ENCODE measurements around the gene PLXNA4.

Gene PLXNA4

DNA sequence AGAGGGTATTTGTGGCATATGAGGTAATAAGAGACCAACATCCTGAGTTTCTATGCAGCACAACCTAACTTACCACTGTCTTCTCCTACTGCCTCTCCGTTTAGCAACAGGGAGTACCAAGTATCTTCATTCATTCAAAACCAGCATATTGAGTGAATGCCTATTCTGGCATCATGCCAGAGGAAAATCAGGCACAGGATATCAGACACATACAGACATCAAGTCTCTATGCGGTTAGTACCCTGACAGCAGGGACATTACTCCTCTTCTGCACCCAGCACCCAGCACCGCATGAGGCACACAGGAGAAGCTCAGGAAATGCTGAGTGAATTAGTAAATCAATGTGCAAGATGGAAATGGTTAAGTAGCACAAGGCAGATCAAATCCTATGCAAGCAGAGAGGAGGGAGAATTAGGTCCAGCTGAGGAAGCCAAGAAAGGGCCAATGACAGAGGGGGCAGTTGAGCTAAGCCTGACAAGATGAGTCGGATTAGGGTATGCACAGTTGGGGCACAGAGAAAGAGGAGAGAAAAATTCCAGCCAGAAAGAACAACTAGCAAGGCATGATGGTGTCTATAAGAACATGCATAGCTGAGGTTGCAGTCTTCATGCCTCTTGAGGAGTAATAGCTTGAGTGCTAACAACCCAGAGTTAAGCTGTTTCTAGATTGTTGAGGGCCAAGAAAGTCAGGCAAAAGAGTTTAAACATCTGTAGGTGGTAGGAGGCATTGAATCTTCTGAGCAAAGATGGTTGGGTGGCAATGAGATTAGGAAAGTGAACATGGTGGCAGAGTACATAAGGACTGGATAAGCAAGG, 146.0 kb downstream of the PLXNA4 start:
- Histone ChIP-seq H3K9me3 (no peaks in the 10 kb centered on the region), H3K4me1 (no peaks in the 10 kb centered on the region), H3K36me3 (replicated peaks) (no peaks in the 10 kb centered on the region), H3K4me3 (no peak overlapping the region), H3K27me3 (ENCODE audit: low read depth) (no peaks in the 10 kb centered on the region)
- DNase-seq (ENCODE audit: low spot score in 2 of 2) = no peak
- in situ Hi-C loops (cut with MboI; ENCODE audit: low sequenced_read_pairs) = no loop called here

DNA sequence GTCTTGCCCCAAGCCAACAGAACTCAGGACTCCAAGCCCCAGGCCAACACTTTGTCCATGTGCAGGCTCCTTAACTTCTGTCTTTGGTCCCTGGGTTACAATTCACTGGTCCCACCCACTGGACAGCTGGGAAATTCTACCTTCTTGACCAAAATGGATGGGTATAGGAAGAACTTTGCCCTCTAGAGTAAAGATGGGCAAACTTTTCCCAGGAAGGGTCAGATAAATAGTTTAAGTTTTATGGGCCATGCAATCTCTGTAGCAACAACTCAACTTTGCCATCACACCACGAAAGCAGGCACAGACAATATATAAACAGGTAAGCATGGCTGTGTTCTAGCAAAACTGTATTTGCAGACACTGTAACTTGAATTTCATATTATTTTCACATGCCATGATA, 147.1 kb downstream of the PLXNA4 start:
- Histone ChIP-seq H3K4me3 (no peak overlapping the region), H3K4me1 (no peaks in the 10 kb centered on the region), H3K36me3 (replicated peaks) (no peaks in the 10 kb centered on the region), H3K9me3 (no peaks in the 10 kb centered on the region), H3K27me3 (ENCODE audit: low read depth) (no peaks in the 10 kb centered on the region)
- no peak for DNase-seq (ENCODE audit: low spot score in 2 of 2)
- in situ Hi-C loops (cut with MboI; ENCODE audit: low sequenced_read_pairs) = no loop called here

DNA sequence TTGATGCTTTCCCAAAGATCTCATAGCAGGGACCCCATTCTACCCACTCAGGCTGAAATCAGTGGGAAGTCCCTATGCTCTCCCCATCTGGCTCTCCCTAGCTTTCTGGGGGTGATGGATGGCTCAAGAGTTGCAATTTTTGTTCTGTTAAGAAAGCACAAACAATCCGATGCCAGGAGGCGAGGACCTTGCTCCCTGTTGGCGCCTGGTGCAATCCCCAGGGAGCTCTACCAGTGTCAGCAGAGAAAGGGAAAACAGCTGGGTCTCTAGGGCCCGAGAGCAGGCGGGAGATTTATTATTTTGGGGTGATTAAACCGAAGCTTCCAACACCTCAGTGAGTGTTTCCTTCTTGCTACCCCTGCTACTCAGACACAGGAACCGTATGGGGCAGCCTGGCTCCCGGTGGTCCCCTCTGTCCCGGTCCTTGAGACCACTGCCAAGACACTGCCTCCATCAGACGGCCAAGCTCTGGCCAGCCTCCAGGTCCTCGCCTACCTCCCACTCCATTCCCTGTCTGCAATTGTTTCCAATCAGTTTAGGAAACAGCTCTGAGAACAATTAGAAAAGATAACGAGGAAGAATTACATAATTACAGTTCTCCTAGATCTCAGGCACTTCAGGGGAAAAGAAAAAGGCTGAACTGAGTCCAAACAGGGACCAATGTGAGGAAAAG, 147.9 kb downstream of the PLXNA4 start:
- no peaks in the 10 kb centered on the region for H3K27me3 ChIP-seq (ENCODE audit: low read depth)
- no peak for DNase-seq (ENCODE audit: low spot score in 2 of 2)
- H3K9me3 ChIP-seq = no peaks in the 10 kb centered on the region
- no peaks in the 10 kb centered on the region for H3K36me3 ChIP-seq (replicated peaks)
- in situ Hi-C loops (cut with MboI; ENCODE audit: low sequenced_read_pairs) = no loop called here
- no peak overlapping the region for H3K4me3 ChIP-seq
- no peaks in the 10 kb centered on the region for H3K4me1 ChIP-seq

DNA sequence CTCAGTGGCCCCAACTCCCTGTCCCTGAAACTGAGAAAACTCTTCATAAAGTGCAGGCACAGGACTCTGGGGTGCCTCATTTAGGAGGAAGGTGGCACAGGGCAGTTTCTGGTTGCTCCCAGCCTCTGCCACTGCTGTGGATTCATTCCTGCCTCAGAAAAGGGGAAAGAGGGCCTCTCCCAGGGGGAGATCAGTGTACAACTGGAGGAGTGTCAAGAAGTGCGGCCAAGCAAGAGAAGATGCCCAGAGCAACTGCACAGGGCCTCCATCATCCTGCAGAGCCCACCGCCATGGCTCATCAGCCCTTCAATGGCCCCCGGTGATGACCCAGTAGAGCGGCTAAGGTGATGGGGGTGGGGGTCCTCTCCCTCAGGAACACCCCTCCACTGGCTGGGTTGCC, 150.3 kb downstream of the PLXNA4 start:
- no peak for DNase-seq (ENCODE audit: low spot score in 2 of 2)
- Histone ChIP-seq H3K36me3 (replicated peaks) (no peaks in the 10 kb centered on the region), H3K9me3 (no peaks in the 10 kb centered on the region), H3K4me3 (no peak overlapping the region), H3K4me1 (no peaks in the 10 kb centered on the region), H3K27me3 (ENCODE audit: low read depth) (no peaks in the 10 kb centered on the region)
- in situ Hi-C loops (cut with MboI; ENCODE audit: low sequenced_read_pairs) = no loop called here

DNA sequence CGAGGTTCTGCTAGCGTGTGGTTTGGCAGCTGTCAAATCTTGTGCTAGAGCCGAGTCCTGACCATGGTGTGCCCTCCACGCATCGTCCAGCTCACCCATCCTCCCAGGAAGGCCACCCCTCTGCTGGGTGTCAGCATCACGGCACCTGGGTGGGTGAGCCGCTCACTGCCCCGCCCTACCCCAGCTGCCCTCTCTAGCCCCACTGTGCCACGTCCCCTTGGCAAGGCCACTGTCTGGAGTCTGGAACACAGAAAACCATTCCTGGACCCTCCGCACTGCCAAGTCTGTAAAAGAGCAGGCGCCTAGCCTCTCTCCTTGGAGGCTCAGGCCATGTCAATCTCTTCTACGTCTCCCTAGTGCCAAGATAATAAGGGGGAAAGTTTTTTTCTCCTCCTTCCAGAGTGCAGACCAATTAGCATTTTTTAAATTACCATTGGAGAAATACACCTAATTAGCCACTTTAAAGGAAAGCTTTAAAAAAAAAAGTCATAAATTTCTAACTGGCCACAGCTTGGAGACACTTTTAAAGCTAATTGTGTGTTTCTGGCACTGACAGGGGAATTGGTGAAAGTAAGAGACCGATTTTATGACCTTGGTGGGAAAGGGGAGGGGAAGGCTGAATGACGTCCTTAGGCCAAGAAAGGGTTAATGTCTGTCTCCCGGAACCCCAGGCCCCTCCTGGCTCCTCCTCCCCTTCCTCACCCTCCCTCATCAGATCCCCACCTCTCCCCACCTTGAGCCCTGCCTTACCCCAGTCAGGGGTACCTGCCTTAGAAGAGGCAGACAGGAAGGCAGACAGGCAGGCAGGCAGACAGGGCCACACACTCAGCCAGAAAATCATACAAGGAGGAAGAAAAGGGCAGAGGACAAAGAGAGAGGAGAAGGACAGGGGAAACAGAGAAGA, 151.2 kb downstream of the PLXNA4 start:
- Histone ChIP-seq H3K36me3 (replicated peaks) (no peaks in the 10 kb centered on the region), H3K4me3 (no peak overlapping the region), H3K4me1 (no peaks in the 10 kb centered on the region), H3K9me3 (no peaks in the 10 kb centered on the region), H3K27me3 (ENCODE audit: low read depth) (no peaks in the 10 kb centered on the region)
- in situ Hi-C loops (cut with MboI; ENCODE audit: low sequenced_read_pairs) = no loop called here
- no peak for DNase-seq (ENCODE audit: low spot score in 2 of 2)

DNA sequence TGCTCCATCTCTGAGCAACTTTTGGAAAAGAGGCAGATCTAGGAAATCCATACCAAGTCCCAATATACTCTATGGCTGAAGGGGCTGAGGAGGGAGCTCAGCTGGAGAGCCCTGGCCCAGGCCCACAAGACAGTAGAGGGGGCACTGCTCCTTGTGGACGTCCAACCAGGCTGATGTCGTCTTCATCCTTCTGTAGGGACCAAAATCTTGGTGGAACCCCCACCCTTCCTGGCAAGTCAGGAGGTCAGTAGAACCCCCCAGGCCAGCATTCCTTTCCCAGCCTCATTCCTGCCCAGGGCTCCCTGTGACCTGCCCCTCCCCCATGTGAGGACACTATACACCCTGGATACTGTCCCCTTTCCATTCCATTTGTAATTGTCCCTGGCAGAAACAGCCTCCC, 152.0 kb downstream of the PLXNA4 start:
- Histone ChIP-seq H3K27me3 (ENCODE audit: low read depth) (no peaks in the 10 kb centered on the region), H3K4me3 (no peak overlapping the region), H3K9me3 (no peaks in the 10 kb centered on the region), H3K36me3 (replicated peaks) (no peaks in the 10 kb centered on the region), H3K4me1 (no peaks in the 10 kb centered on the region)
- in situ Hi-C loops (cut with MboI; ENCODE audit: low sequenced_read_pairs) = no loop called here
- DNase-seq (ENCODE audit: low spot score in 2 of 2) = no peak

DNA sequence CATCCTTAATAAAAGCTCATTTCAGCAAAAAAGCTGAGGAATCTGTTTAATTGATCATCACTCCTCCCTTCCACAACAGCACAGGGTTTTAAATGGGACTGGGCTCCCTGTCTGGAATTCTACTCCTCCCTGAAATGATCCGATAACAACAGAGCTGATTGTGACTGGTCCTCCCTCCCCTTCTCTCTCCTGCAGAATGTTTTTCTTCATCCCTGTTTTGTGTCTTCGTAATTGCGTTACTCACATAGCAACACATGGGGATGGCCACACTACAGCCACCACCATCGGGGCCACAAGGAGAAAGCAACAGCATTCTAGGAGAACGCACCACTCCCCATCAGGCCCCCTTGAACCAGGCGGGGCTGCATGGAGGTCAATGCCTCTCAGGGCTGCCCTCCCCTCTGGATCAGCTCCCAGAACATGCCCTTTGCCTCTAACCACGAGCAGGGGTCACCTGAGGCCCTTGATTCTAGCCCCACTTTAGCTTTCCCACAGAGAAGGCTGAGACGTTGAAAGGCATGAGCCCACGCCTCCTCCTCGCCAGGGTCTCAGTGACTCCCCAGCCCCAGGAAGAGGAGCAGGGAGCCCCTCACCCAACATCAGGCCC, 152.6 kb downstream of the PLXNA4 start:
- H3K4me3 ChIP-seq = no peak overlapping the region
- no peaks in the 10 kb centered on the region for H3K36me3 ChIP-seq (replicated peaks)
- H3K27me3 ChIP-seq (ENCODE audit: low read depth) = no peaks in the 10 kb centered on the region
- no peaks in the 10 kb centered on the region for H3K9me3 ChIP-seq
- in situ Hi-C loops (cut with MboI; ENCODE audit: low sequenced_read_pairs) = no loop called here
- H3K4me1 ChIP-seq = no peaks in the 10 kb centered on the region
- no peak for DNase-seq (ENCODE audit: low spot score in 2 of 2)

DNA sequence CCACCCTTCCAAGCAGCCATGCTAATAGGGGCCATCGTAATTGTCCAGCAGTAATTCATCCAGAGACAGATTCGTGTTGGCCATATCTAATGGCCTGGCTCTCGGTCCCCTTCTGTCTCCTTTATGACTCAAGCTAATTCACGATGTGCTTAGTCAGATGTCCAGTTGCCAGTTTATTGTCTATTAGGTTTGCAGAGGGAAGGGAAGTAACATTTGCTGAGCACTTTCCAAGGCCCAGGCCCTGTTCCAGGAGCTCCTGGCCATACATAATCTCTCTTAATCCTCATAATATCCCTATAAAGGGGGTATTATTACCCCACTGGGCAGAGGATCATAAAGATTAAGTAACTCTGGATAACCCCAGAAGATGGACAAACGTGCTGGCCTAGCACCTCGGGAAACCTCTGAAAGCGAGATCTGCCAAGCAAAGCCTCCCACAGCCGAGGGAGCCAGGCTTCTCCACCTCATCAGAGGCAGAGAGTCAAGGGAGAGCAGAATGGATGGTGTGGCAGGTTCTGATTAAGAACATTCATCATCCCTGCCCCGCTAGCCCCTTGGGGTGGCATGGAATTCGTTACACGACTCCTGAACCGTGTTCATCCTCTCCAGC, 153.7 kb downstream of the PLXNA4 start:
- in situ Hi-C loops (cut with MboI; ENCODE audit: low sequenced_read_pairs) = no loop called here
- DNase-seq (ENCODE audit: low spot score in 2 of 2) = no peak
- Histone ChIP-seq H3K4me1 (no peaks in the 10 kb centered on the region), H3K27me3 (ENCODE audit: low read depth) (no peaks in the 10 kb centered on the region), H3K36me3 (replicated peaks) (no peaks in the 10 kb centered on the region), H3K9me3 (no peaks in the 10 kb centered on the region), H3K4me3 (no peak overlapping the region)

DNA sequence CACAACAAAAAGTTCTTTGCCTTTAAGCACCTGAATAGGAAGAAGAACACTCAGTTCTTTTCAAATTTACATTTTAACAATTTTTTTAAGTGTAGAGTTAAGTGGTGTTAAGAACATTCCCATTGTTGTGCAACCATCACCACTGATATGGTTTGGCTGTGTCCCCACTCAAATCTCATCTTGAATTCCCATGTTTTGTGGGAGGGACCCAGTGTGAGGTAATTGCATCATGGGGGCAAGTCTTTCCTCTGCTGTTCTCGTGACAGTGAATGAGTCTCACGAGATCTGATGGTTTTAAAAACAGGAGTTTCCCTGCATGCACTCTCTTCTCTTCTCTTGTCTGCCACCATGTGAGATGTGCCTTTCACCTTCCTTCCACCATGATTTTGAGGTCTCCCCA, 155.7 kb downstream of the PLXNA4 start:
- no peaks in the 10 kb centered on the region for H3K9me3 ChIP-seq
- H3K36me3 ChIP-seq (replicated peaks) = no peaks in the 10 kb centered on the region
- H3K27me3 ChIP-seq (ENCODE audit: low read depth) = no peaks in the 10 kb centered on the region
- DNase-seq (ENCODE audit: low spot score in 2 of 2) = no peak
- H3K4me3 ChIP-seq = no peak overlapping the region
- in situ Hi-C loops (cut with MboI; ENCODE audit: low sequenced_read_pairs) = no loop called here
- H3K4me1 ChIP-seq = no peaks in the 10 kb centered on the region

DNA sequence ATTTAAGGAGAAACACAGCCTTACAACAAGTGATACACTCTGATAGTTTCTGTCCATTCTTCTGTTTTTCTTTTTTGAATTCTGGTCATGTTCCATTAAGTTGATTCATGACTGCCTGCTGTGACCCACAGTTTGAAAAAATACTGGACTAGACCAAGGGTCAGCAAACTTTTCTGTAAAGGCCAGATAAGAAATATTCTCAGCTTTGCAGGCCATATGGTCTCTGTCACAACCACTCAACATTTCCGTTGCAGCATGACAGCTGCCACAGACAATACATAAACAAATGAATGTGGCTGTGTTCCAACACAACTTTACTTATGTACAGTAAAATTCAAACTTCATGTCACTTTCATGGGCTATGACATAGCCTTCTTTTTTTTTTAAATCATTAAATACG, 156.7 kb downstream of the PLXNA4 start:
- no peak for DNase-seq (ENCODE audit: low spot score in 2 of 2)

DNA sequence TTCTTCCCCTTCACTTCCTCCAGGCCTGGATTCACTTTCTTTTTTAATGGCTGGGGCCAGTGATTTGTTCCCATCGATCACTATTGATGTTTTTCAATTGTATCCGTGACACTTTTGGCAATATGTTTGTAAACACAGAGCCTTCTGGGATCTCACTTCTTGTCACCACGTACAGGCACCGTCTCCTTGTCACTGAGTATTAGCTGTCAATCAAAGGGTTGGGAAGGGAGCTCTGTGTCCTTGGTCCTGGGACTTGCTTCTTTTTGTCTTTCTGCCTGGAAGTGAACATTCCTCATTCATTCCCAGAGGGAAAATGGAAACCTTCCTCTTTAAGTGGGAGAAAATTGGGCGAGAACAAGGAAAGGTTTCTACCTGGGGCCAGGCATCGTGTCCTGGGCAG, 157.4 kb downstream of the PLXNA4 start:
- H3K4me1 ChIP-seq = no peaks in the 10 kb centered on the region
- H3K4me3 ChIP-seq = no peak overlapping the region
- H3K36me3 ChIP-seq (replicated peaks) = no peaks in the 10 kb centered on the region
- in situ Hi-C loops (cut with MboI; ENCODE audit: low sequenced_read_pairs) = no loop called here
- H3K9me3 ChIP-seq = no peaks in the 10 kb centered on the region
- no peak for DNase-seq (ENCODE audit: low spot score in 2 of 2)
- no peaks in the 10 kb centered on the region for H3K27me3 ChIP-seq (ENCODE audit: low read depth)

More for the DNA sequence above, 156.7 kb downstream of the PLXNA4 start:
- Histone ChIP-seq H3K4me3 (no peak overlapping the region), H3K27me3 (ENCODE audit: low read depth) (no peaks in the 10 kb centered on the region), H3K36me3 (replicated peaks) (no peaks in the 10 kb centered on the region), H3K4me1 (no peaks in the 10 kb centered on the region), H3K9me3 (no peaks in the 10 kb centered on the region)
- in situ Hi-C loops (cut with MboI; ENCODE audit: low sequenced_read_pairs) = no loop called here

DNA sequence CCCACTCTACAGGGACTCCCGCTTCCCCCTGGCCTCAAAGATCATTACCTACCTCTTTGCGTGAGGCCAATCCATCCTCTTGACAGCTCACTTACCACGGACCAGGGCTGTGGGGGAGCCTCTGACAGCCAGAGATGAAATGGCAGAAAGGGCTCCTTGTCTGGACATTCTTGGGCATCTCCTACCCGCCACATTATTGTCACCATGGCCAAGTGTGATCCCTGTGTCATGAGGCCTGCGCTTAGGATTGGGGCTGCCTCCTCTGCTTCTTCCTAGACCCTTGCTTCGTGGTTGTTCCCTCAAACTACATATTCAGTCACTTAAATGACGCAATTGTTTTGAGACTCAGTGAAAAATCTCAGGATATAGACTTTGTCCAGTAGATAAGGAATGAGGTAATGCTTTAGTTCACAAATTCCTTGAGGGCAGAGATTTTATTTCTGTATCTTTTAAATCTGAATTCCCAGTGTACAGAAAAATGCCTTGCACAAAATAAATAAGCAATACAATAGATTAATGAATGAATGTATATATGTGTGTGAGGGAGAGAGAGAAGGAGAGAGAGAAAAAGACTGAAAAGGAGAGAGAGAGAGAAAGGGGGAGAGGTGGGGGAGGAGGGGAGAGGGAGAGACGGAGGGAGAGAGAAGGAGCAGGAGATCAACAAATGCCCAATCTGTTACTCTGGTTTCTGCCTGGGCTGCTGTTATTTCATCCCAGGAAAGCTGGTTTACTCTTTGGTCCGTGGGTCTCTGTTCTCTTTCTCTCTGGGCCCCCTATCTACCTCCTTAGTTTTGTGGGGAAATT, 159.0 kb downstream of the PLXNA4 start:
- H3K36me3 ChIP-seq (replicated peaks) = no peaks in the 10 kb centered on the region
- DNase-seq (ENCODE audit: low spot score in 2 of 2) = no peak
- H3K9me3 ChIP-seq = no peaks in the 10 kb centered on the region
- no peak overlapping the region for H3K4me3 ChIP-seq
- in situ Hi-C loops (cut with MboI; ENCODE audit: low sequenced_read_pairs) = no loop called here
- no peaks in the 10 kb centered on the region for H3K27me3 ChIP-seq (ENCODE audit: low read depth)
- H3K4me1 ChIP-seq = no peaks in the 10 kb centered on the region

DNA sequence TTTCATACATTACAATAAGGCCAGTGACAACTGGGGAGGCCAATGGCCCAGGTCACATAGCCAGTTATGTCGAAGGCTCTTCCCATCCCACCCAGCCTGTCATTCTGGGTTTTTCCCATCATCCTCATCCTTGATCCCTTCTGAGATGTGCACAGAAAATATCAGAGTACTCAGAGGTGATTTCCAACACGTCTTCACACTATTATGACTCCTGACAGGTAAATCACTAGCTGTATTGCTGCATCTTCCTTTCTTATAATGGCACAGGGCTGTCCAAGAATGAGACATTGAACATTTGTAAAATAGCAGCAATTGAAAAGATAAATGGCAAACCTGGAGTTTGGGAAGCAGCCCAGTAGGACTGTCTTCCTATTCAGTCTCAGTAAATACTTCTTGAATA, 159.9 kb downstream of the PLXNA4 start:
- Histone ChIP-seq H3K36me3 (replicated peaks) (no peaks in the 10 kb centered on the region), H3K4me3 (no peak overlapping the region), H3K27me3 (ENCODE audit: low read depth) (no peaks in the 10 kb centered on the region), H3K4me1 (no peaks in the 10 kb centered on the region), H3K9me3 (no peaks in the 10 kb centered on the region)
- no peak for DNase-seq (ENCODE audit: low spot score in 2 of 2)
- in situ Hi-C loops (cut with MboI; ENCODE audit: low sequenced_read_pairs) = no loop called here
